Hematopoietic multipotent progenitor cell treated with erythropoietin and hydrocortisone succinate and interleukin-3 and kit ligand, for 15 days (in vitro differentiated cells): Measurements from ENCODE around the gene MOB1B.
A peak's percentile ranks its signal among the peaks of the same experiment; 100 is the strongest.
"Not testable (repeated sequence)": the region's sequence is repeated elsewhere in the genome, so short reads cannot be mapped to it uniquely, and the experiment has no call there.

Experiments used
- DNase-seq: peaks from one replicate; pipeline ENCODE4 v3.0.0-alpha.2; 2015; ENCODE audit warnings: low spot score

MOB1B gene

DNA sequence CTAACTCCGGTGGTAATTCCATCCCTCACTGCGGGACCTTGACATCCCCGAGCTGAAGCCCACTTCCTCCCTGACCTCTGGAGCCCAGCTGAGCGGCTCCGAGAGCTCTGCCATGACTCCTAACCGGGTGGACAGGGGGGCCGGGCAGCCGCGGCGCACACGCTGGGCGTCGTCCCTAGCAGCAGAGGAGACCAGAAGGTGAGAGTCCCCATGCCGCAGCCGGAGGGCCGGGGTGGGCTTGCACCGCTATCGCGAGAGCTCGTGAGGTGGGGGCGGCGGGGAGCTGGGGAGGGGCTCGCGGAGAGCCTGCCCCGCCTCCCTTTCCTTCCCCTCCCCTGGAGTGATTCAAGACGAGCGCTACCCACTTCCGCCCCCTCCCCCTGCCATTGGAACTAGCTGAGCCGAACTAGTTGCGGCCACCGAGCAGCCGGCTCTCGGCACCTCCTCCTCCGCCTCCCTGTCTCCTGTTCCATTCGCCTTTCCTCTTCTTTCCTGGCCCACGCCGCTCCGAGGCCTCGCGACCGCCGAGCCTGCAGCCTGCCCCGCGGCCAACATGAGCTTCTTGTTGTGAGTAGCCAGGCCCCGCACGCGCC lies at the start of gene MOB1B:
Gene MOB1B (plus strand): TSS at position 386 of the 593 bp plus-strand sequence. CDS start 168 bp downstream, at position 554.
- DNase-seq = peak; percentile 77

DNA sequence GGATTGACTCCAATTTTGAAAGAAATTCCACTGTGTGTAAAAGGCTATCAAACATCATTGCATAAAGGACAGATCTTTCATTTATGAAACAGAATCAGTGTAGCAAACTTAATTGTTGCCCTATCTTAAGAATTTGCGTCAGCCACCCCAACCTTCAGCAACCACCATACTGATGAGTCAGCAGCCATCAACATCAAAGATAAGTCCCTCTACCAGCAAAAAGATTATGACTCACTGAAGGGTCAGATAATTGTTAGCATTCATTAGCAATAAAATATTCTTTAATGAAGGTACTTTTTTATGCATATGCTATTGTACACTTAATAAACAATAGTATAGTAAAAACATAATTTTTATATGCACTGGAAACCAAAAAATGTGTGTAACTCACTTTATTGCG lies 46.7 kb upstream of the MOB1B start:
- DNase-seq = no peak

DNA sequence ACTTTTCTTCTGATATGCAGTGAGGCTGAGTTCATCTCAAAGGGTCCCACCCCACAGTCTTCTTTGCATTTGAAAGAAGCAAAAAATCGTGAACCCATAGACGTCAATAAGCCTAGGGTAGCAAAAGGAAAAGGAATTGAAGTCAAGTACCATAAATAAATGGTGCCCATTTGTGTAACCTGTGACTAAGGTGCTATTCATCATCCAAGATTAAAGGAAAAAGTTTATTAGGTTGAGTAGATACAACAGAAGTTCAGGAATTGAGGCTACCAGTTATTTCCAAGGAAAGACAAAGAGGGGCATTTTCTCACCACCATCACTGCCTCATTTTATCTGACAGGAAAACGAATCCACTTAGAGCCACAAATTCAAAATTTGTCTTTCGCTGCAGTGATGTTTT lies 43.7 kb upstream of the MOB1B start:
- no peak for DNase-seq

DNA sequence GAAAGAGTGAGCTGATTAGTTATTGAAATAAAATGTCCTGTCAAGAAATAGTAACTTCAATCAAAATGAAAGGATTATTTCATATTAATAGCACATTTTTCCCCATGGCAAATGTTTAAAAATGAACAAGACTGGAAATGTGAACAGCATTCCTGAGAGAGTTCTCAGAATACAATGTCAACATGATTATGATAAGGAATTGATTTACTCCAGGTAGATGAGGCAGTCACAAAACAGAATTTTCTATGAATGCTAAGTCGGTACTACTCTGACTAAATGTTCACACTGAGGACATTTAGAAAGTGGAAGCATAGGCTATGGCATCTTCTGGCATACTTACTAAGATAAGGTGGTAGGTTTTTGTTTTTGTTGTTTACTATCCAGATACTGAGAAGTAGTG lies 43.1 kb upstream of the MOB1B start:
- DNase-seq = no peak

DNA sequence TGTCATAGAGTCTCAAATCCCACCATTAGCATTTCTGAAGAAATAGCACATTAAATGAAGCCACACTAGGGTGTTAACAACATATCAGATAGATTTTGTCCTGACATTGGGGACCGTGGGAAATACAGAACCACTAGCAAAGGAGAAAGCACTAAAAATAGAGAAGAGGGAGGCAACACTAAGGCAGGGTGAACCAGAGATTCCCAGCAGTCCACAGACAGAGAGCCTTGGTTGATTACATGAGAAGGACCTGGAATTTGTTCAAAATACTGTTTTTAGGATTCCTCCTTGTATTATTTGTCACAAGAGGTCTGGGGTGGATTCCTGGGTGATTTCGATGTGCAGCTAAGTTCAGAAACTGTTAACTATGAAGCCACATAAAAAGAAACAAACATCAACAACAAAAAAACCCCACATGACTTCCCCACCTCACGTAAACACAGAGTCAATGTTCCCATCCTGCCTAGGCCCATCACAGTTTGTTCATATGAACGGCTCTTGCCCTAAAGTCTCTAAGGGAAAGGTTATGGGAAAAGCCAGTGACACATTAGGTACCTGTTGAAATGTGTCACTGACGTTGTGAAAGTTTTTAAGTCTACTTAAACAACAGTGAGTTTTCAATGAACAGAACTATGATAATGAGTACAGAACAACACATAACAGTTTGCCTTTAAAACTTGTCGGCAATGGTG lies 38.9 kb upstream of the MOB1B start:
- no peak for DNase-seq

DNA sequence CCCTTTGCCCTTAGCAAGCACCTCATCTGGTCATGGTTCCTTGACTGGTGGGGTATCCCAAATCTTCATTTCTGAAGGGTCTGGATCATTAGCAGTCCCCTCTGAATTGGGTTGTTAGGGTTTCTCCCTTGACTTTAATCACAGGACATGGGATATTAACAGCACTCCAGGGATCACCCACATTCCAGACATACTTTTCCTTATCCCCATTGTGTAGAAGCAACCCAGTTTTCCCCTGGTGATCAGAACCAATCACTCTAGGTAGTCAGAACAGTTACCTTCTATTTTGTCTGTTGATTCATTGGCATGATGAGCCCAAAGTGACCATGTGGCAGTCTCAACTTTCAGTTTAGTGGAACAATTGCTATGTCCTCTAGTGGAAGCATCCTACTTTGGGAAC lies 33.4 kb upstream of the MOB1B start:
- no peak for DNase-seq

DNA sequence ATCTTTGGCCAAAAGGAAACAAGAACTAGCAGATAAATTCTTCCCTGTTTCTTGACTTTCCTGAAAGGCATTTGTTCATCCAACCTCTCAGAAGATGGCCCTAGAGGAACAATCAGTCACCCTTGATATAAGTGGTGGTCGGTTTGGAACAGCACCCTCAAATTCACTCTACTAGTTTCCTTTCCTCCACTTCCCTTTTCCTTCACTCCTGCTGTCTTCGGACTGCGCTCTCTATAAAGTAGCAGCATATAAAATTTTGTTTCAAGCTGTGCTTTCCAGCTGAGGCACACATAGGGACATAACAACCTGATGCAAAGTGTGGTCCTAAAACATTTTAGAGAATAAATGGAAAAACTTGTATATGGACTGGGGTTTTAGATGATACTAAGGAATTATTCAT lies 29.0 kb upstream of the MOB1B start:
- no peak for DNase-seq

DNA sequence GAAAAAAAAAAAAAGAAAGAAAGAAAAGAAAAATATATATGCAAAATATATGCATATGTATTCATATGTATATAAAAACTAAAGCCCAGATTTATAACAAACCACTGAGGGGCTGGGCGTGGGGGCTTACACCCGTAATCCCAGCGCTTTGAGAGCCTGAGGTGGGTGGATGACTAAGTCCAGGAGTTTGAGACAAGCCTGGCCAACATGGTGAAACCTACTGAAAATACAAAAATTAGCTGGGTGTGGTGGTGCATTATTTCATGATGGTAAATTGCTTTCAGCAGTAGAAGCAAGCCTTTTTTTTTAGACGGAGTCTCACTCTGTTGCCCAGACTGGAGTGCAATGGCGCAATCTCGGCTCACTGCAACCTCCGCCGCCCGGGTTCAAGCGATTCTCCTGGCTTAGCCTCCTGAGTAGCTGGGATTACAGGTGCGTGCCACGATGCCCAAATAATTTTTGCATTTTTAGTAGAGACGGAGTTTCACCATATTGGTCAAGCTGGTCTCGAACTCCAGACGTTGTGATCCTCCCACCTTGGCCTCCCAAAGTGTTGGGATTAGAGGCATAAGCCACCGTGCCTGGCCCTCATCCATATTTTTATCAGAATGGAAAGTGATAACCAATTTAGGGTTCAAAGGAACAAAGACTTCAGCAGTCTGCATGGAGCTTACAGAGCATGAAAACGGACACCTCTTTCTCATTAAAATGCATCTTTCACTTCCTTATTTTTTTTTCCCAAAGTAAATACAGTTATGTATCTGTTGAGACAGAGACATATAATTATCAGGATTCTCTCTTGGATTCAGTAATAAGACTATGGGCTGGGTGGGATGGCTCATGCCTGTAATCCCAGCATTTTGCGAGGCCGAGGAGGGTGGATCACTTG lies 27.7 kb upstream of the MOB1B start:
- DNase-seq = no peak

DNA sequence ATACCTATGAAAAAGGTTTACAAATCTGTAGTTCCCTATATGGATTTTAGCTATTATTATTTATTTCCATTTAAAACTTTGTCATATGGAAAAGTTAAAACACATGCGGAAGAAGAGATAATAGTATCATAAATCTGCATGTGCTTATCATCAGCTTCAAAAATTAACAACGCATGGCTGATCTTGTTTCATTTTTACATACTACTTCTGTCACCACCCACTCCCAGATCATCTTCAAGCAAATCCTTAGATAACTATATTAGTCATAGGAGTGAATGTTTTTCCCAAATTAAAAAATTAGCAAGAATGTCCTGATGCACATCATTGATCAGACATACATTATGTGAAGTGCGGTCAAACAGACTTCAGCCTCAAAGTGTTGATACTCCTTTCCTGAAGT lies 24.6 kb upstream of the MOB1B start:
- DNase-seq = no peak

DNA sequence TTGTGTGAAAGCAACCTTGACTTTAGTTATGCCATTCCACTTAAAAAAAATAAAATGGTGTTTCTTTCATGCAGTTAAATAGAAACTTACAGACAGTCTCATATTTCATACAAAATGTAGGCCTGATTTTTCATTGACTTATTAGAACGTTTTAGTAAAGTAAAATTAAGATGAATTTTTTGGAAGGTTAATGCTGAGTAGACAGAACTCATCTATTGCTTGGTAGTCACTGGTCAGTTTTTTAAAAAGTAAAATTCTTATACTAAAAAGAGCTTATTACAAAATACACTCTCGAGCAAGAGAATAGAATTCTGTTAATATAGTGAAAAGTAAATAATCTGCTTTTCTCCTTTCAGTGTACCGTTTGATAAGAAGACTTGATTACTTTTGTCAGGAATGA lies 21.4 kb upstream of the MOB1B start:
- no peak for DNase-seq

DNA sequence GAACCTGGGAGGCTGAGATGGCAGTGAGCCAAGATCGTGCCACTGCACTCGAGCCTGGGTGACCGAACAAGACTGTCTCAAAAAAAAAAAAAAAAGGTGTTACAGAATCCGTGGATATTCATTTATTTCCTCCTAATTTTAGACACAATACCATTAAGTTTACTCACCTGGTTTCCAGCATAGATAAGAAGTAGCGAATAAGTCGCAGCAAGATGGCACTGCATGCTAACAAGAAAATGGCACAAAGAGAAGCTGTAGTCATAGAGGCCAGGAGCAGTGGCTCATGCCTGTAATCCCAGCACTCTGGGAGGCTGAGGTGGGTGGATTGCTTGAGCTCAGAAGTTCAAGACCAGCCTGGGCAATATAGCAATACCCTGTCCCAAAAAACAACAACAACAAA lies 17.0 kb upstream of the MOB1B start:
- DNase-seq = no peak

DNA sequence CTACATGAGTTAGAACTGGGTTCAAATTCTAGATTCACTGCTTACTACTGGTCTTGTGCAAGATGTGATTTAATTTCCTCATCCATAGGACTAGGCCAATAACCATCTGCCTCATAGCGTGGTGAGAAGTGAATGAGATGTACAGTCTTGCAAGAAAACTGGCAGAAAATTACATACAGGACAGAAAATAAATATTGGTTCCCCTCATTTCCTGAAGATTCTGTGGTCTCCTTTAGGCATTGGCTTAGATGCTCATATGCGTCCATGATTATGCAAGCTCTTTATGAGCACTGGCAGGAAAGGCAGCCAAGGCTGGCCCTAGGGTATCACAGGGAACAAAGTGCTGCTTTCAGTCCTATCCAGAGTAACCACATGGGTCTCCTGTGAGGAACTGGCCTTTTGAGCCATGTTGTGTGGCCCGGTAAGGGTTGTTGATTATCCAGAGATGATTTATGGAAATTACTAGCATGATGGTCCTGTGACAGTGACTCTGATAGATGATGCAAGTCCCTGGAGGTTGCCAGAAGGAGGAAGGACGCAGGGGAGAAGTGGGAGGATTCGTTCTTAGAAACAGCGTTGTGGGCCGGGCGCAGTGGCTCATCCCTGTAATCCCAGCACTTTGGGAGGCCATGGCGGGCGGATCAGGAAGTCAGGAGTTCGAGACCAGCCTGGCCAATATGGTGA lies 9.9 kb upstream of the MOB1B start:
- no peak for DNase-seq

DNA sequence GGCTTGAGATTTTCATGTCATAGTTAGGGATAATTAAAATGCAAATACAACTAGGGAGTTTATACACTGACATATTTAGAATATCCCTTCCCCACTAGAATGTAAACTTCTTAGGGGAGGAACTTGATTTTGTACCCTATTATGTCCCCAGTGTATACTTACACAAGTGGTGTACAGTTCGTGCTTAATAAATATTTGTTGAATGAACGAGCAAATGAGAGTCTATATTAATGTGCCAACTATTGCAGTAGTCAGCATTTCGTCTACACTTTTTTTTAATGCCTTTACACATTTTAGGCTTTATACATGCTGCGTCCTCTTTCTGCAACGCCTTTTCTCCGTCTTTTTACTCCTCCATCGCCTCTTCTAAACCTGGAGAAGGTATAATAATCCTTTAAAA lies 8.4 kb upstream of the MOB1B start:
- no peak for DNase-seq

DNA sequence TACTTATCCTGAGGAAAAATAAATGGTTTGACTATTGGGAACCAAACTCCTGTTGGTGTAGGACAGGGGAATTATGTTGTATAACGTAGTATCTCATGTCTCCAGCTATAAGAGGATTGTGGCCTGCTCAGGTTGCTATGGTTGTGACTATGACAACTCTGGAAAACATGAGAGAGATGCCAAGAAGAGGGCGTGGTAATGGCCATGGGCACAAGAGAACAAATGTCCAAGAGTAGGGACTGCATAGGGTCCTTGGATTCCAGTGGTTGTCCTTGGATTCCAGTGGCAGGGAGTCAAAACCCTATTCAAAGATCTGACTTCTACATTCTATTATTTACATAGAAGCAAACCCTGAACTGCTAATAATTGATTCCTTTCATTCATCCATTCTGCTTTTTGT lies 6.8 kb upstream of the MOB1B start:
- DNase-seq = no peak

DNA sequence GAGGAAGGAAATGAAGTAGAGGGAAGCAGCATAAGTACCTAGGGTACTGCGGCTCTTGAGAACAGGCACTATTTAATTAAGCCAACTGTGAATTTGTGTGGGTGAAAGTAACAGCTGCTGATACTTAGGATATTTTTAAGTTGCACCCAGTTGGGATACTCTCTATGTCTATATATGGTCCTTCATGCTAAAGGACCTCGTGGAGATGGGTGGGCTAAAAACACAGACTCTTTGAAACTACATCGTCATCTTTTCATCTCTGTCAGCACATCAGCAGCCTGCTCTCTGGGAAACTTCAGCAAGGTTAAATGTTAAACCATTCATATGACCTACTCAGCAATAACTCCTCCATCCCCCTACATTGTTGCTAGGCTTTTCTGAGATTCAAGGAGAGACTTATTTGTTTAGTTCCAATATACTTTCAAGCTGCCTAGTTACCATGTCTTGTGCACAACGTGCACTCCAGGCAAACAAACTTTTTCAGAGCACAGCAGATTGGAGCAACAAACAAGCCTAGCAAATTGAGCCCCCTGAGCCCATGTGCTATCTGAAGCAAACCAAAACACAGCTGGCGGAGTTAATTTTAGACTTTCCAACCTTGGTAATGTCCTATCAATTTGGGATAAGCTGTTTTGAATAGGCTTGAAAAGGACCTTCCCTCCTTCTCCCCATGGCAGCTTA lies 6.2 kb upstream of the MOB1B start:
- no peak for DNase-seq

DNA sequence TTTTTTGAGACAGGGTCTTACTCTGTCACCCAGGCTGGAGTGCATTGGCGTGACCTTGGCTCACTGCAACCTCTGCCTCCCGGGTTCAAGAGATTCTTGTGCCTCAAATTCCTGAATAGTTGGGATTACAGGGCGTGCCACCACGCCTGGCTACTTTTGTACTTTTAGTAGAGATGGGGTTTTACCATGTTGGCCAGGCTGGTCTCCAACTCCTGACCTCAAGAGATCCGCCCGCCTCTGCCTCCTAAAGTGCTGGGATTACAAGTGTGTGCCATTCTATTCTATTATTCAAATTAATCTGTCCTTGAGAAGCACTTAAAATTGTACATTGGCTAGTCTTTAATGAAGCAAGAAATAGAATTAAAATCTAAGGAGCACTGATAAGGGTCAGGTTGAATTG lies 3.6 kb upstream of the MOB1B start:
- DNase-seq = not testable (repeated sequence)

DNA sequence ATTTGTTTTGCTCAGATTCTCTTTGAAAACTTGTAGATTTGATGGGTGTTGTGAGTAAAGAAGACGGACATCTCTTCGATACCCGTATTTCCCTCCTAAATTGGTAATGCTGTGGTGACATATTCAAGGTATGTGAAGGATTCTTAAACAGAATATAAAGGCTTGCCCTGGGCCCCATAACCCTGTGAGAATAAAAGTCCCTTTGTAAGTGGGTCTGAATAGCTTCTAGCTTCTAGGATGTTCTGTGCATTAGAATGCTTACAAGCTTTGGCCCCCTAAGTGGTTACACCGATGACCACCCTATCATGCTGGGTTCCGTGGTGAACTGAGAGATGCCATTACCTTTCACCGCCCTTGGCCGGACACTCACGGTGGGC lies 574 bp upstream of the MOB1B start:
- peak; percentile 40 for DNase-seq

DNA sequence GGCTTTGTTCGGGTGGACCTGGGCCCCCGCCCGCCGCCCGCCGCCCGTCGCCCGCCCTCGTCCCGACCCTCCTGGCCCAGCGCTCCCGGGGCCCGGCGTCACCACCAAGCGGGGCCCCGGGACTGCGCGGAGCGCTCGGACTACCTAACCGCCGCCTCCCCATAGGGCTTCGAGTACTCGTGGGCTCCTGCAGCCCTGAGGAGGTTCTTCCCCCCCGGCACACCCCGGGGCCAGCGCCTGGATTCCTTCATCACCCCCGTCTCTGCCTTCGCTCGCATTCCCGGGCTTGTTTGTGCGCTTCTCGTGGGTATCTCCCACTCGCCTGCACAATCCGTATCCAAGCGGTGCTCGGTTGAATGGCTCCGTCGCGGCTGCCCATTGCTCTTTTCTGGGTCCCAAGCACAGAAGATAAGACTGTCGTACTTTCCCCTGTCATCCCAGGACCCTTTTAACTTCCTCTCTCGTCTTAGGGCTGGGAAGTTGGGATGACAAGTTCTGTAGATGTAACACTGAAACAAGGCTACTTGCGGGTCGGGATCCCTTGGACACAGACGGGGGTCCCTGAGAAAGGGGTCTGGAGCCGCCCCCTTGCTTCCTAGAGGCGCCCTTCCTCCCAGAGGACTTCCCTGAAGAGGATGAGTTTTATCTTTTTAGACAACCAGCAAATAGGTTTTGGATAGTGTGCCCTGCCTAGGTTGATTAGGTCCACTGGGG lies 565 bp downstream of the MOB1B start:
- no peak for DNase-seq

DNA sequence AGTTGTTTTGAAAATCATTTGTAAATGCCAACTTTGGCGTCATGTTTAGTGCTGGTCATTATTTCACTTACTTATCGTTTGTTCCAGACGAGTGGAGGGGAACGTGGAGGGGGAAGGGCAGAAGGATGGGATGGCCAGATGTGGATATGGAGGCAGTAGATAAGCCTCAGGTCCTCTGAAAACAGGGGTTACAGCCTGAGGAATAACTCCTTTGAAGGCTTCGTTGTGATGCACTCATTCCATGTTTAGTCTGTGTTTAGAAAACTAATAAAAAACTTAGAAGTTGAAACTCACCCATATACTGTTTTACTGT lies 1.1 kb downstream of the MOB1B start:
- peak; percentile 97 for DNase-seq

DNA sequence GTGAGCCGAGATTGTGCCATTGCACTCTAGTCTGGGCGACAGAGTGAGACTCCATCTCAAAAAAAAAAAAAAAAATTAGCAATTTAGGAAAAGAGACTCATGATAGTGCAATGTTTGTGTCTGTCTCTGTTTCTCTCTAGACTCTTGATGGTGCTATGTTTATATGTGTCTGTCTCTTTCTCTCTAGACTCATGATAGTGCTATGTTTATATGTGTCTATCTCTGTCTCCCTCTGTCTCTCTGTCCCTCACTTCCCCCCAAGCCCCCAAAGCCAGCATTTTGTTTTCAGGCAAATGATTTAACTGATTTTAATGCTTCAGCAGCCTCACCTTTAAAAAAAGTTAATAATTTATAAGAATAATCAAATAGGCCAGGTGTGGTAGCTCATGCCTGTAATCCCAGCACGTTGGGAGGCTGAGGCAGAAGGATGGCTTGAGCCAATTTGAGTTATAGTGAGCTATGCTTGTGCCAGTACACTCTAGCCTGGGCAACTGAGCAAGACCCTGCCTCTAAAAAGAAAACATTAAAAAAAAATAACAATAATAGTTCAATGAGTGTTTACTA lies 6.9 kb downstream of the MOB1B start:
- DNase-seq = no peak

DNA sequence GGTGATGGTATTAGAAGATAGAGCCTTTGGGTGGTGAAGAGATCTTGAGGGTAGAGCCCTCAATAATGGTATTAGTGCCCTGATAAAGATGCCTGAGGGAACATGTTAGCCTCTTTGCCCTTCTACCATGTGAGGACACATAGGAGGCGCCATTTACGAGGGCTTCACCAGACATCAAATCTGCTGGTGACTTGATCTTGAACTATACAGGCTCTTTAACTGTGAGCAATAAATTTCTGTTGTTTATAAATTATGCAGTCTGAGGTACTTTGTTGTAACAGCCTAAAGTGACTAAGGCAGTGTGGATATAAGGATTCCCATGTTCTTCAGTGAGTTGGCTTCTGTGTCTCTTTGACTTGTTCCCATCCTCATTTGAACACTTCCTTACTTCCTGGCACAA lies 11.8 kb downstream of the MOB1B start:
- DNase-seq = peak; percentile 36
